ENCODE results near the gene C9orf40. TPM values are rescaled to one million over a fixed set of nuclear protein-coding genes. Genes with fewer than 3 reads are reported as not detected.

The C9orf40 gene
- total RNA-seq (2014; rRNA removed; shearing (Covaris generic)): 19.4 and 29.2 TPM in 2 replicates

GRCh38 chr9:74952201-74953151, at the start of gene C9orf40:
TSS of gene C9orf40 (minus strand) at chr9:74952912. CDS start at chr9:74952611, 301 bp downstream.
- in situ Hi-C loops (cut with HindIII; ENCODE audit: low sequenced_read_pairs): no loop called here
- DNase-seq (ENCODE audit: low spot score): peak; percentile 84

GRCh38 chr9:75001719-75002421, 49.2 kb upstream of the C9orf40 start:
- in situ Hi-C loops (cut with HindIII; ENCODE audit: low sequenced_read_pairs): no loop called here
- peak; percentile 89 for DNase-seq (ENCODE audit: low spot score)

- DNase-seq (ENCODE audit: low spot score): no peak
- in situ Hi-C loops (cut with HindIII; ENCODE audit: low sequenced_read_pairs): no loop called here
Observed at GRCh38 chr9:75000835-75001234, 48.1 kb upstream of the C9orf40 start.

DNA sequence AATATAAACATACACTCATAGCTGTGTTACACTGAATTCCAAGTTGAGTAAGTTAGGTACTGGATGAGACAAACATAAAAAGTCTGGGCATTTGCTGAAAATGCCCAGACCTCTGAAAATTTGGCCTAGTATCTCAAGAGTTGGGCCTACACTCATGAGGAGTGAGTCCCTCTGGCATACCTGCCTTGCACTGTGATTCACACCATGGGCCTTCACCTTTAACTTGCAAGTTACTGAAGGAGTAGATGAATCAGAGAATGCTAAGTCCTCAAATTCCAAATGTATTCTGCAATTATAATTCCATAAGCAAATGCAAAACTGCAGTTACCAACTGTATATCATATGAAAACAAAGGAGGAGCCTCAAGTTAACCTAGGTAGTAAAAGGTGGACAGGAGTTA, 32.3 kb upstream of the C9orf40 start:
- in situ Hi-C loops (cut with HindIII; ENCODE audit: low sequenced_read_pairs): no loop called here
- no peak for DNase-seq (ENCODE audit: low spot score)

DNA sequence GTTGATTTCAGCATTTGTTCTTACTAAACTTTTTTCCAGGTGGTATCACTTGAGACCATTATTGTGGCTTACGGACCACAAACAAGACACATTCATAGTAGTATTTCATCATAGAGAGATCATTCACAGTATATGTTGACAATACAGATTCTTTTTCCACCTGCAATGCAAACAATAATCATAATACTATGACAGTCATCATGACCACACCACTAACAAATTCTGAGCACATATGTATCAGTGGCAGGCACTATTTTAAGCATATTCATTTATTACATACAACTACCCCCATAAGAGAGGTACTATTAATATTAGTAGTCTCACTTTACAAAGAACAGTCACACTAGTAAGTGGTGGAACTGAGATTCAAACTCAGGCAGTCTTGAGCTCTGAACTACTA, 31.0 kb upstream of the C9orf40 start:
- no peak for DNase-seq (ENCODE audit: low spot score)
- in situ Hi-C loops (cut with HindIII; ENCODE audit: low sequenced_read_pairs): no loop called here

DNA sequence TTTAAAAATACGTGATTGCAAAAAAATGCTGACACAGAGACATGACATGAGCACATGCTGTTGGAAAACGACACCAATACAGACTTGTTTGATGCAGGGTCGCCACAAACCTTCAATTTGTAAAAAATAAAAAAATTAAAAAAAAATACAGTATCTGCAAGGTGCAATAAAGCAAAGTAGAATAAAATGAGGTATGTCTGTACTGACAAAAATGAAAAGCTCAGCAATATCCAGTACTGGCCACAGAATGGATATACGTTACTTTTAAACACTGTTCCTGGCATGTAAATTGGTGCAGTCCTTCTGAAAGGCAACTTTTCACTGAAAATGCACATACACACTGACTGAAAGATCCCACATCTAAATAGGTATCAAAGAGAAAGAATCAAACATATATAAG, 27.1 kb upstream of the C9orf40 start:
- in situ Hi-C loops (cut with HindIII; ENCODE audit: low sequenced_read_pairs): no loop called here
- DNase-seq (ENCODE audit: low spot score): no peak

GRCh38 chr9:74977287-74977686, 24.6 kb upstream of the C9orf40 start:
- in situ Hi-C loops (cut with HindIII; ENCODE audit: low sequenced_read_pairs): no loop called here
- DNase-seq (ENCODE audit: low spot score): no peak

DNA sequence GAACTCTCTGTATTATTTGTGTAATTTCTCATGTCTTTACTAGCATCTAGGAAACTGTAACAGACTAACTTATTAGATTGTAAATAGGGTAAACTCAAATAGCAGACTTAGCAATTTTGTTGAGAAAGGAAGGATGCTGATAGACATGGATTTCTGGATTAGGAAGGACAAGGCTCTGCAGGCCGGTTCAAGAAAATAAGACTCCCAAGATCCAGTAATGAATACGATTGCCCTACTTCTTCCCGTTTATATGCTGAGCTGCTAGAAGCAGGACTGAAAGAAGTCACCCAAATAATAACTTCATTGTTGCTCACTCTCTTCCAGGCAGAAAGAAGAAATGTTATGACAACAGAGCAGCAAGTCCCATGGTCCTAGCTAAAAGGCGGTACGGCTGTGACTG, 22.8 kb upstream of the C9orf40 start:
- in situ Hi-C loops (cut with HindIII; ENCODE audit: low sequenced_read_pairs): no loop called here
- DNase-seq (ENCODE audit: low spot score): no peak

- DNase-seq (ENCODE audit: low spot score): no peak
- in situ Hi-C loops (cut with HindIII; ENCODE audit: low sequenced_read_pairs): no loop called here
Observed at GRCh38 chr9:74974558-74974957, 21.8 kb upstream of the C9orf40 start.

- in situ Hi-C loops (cut with HindIII; ENCODE audit: low sequenced_read_pairs): no loop called here
- DNase-seq (ENCODE audit: low spot score): no peak
Observed at GRCh38 chr9:74973714-74974113, 21.0 kb upstream of the C9orf40 start.

DNA sequence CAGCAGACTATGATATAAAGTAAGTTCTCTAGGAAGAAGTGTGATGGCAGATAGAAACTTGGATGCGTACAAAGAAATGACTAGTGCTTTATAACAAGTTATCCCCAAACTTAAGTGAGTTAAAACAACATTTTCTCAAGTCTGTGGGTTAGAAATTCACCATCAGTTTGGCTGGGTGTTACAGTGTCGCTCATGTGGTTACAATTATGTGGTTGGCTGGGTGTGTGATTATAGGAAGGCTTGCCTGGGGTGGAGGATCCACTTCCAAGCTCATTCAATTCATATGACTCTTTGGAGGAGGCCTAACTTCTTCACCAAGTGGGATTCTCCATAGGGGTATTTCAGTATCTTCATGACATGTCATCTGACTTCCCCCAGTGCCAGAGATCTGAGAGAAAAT, 10.3 kb upstream of the C9orf40 start:
- in situ Hi-C loops (cut with HindIII; ENCODE audit: low sequenced_read_pairs): no loop called here
- no peak for DNase-seq (ENCODE audit: low spot score)

DNA sequence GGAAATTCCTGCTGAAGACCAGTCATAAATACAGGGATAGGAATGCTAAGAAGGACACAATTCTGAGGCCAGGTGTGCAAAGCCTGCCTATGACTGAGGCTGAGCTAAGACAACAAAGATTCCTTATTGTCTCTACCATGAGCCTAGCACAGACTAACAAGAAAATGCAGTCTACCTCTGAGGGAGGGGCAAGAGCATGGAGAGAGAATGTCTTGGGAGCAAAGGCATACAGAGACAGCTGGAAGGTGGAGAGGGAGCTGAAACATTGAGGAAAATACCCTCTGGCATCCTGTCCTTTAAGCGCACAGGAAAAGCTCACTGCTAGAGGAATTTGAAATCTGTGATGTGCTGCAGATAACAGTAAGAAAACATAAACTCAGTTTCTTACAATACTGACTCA, 8.8 kb upstream of the C9orf40 start:
- in situ Hi-C loops (cut with HindIII; ENCODE audit: low sequenced_read_pairs): no loop called here
- no peak for DNase-seq (ENCODE audit: low spot score)

- DNase-seq (ENCODE audit: low spot score): no peak
- in situ Hi-C loops (cut with HindIII; ENCODE audit: low sequenced_read_pairs): no loop called here
Observed at GRCh38 chr9:74960561-74960960, 7.8 kb upstream of the C9orf40 start.

- in situ Hi-C loops (cut with HindIII; ENCODE audit: low sequenced_read_pairs): no loop called here
- no peak for DNase-seq (ENCODE audit: low spot score)
Observed at GRCh38 chr9:74958587-74958986, 5.9 kb upstream of the C9orf40 start.

DNA sequence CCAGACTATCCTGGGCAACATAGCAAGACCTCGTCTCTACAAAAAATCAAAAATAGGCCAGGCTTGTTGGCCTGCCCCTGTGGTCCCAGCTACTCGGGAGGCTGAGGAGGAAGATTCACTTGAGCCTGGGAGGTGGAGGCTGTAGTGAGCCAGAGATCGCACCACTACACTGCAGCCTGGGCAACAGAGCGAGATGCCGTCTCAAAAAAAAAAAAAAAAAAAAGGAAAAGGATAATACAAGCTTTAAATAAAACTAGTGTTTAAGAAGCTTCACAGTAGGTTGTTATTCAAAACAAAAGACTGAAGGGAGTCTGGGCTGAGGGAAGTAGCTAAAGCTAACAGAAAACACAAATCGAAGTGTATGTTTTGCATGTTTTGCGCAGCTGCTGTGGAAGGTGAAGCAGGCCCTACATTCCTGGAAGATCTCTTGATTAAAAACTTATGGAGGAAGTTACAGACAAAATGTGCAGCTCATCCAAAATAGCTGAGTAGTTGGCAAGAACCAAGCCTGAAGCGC, 581 bp upstream of the C9orf40 start:
- in situ Hi-C loops (cut with HindIII; ENCODE audit: low sequenced_read_pairs): no loop called here
- peak; percentile 33 for DNase-seq (ENCODE audit: low spot score)

GRCh38 chr9:74951725-74952151, 974 bp downstream of the C9orf40 start:
- in situ Hi-C loops (cut with HindIII; ENCODE audit: low sequenced_read_pairs): no loop called here
- DNase-seq (ENCODE audit: low spot score): peak; percentile 50

GRCh38 chr9:74951107-74951720, 1.5 kb downstream of the C9orf40 start:
- DNase-seq (ENCODE audit: low spot score): no peak
- in situ Hi-C loops (cut with HindIII; ENCODE audit: low sequenced_read_pairs): no loop called here

DNA sequence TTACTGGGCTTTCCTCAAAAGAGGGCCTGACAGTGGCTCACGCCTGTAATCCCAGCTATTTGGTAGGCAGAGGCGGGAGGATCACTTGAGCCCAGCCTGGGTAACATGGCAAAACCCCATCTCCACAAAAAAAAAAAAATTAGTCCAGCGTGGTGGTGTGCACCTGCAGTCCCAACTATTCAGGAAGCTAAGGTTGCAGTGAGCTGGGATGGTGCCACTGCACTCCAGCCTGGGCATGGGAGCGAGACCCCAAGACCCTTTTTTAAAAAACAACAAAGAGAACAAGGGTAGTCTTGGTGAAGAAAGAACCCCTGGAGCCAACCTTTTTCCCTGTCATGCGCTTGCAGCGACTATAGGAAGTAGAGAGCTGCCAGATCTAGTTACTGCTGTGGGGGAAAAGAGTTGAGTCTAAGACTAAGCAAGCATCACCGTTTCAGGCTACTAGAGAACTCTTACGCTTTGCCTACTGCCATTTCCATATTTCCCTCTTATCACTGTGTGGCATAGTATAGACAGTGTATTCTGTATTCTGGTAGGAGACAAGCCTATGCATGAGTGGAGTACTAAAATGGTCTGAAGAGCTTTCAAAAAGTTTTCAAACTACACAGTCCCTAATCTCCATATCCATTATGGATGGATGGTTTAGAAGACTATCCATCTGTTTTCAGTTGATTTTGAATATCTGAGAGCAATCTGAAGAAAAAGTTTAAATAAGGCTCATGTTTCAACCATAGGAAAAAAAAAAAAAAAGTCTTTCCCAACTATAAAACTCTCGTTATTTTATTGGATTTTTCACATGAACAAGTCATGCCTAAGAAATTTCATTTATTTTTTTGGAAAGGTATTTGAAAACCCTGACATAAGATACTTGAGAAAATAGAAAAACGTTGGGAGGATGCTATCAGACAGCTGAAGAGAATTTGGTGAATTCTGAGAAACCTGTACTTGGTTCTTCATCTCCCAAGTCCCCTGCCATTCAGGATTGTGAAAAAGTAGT, 2.6 kb downstream of the C9orf40 start:
- no peak for DNase-seq (ENCODE audit: low spot score)
- in situ Hi-C loops (cut with HindIII; ENCODE audit: low sequenced_read_pairs): no loop called here

DNA sequence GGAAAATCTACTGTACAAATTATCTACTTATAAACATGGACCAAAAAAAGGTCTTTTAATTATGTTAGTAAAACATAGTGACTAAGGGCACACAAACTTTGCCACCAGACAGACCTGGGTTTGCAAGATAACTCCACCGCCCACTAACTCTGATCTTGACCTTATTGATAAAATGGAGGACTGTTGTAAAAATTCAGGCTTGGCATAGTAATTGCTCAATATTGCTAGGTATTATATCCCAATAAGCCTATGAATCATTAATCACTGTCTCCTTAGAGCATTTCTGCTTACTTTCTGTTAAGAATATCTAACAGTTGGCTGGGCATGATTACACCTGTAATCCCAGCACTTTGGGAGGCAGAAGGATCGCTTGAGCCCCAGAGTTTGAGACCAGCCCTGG, 3.8 kb downstream of the C9orf40 start:
- no peak for DNase-seq (ENCODE audit: low spot score)
- in situ Hi-C loops (cut with HindIII; ENCODE audit: low sequenced_read_pairs): no loop called here

Measured in G401 (cell line).